Caco-2 (cell line): Measurements from ENCODE around the gene NIT1. TPM values are rescaled to one million over a fixed set of nuclear protein-coding genes. Genes with fewer than 3 reads are reported as not detected.

Source experiments
- BruUV-seq: library from RNA; stranded (reverse); fragments of 400-500 nt; replicated peaks from 2 replicates; lab custom pipeline; 2021; lab: Mats Ljungman, UMichigan
- CTCF ChIA-PET: fragments of 300-600 bp; sonication (Branson Sonifier 250); formaldehyde crosslinking; loops from one replicate; lab custom pipeline; 2022; ENCODE audit warnings: antibody characterized with exemption; lab: Charles Lee
- POLR2A ChIA-PET: fragments of 300-600 bp; sonication (Branson Sonifier 250); formaldehyde crosslinking; loops from one replicate; lab custom pipeline; 2022; ENCODE audit warnings: antibody characterized with exemption; lab: Charles Lee
- DNase-seq, 2 experiments: peaks; one replicate each; pipeline versions ENCODE4 v3.0.0 to v3.0.0-alpha.2; 2020 to 2022
- H3K27me3 ChIP-seq: replicated peaks from 2 replicates; pipeline ENCODE4 v1.6.0; 2011; ENCODE audit warnings: low read length; ENCODE audit not compliant: control insufficient read depth, insufficient read depth
- H3K36me3 ChIP-seq: 2 replicates; pipeline ENCODE4 v1.5.1; 2011; ENCODE audit warnings: low read length; ENCODE audit not compliant: control insufficient read depth, insufficient read depth
- H3K4me1 ChIP-seq: fragments of 250-450 bp; sonication (Bioruptor Pico); 2 replicates; pipeline ENCODE4 v1.5.1; 2020; ENCODE audit warnings: mild to moderate bottlenecking
- H3K4me3 ChIP-seq: 2 replicates; pipeline ENCODE4 v1.5.1; 2011; ENCODE audit warnings: low read depth, mild to moderate bottlenecking, control low read depth, low read length
- H3K9me3 ChIP-seq: fragments of 250-450 bp; sonication (Bioruptor Pico); 2 replicates; pipeline ENCODE4 v1.5.1; 2020; ENCODE audit warnings: mild to moderate bottlenecking, moderate library complexity
- H3K27ac Mint-ChIP-seq: one replicate; pipeline ENCODE4 v1.8.0; 2022; ENCODE audit warnings: mixed read lengths; ENCODE audit not compliant: unreplicated experiment
- H3K27me3 Mint-ChIP-seq: one replicate; pipeline ENCODE4 v1.8.0; 2022; ENCODE audit warnings: mixed read lengths; ENCODE audit not compliant: insufficient read depth, unreplicated experiment
- H3K36me3 Mint-ChIP-seq: one replicate; pipeline ENCODE4 v1.8.0; 2022; ENCODE audit warnings: mild to moderate bottlenecking, mixed read lengths; ENCODE audit not compliant: insufficient read depth, unreplicated experiment
- H3K4me1 Mint-ChIP-seq: one replicate; pipeline ENCODE4 v1.8.0; 2022; ENCODE audit warnings: low read depth, mixed read lengths; ENCODE audit not compliant: unreplicated experiment
- H3K4me3 Mint-ChIP-seq: one replicate; pipeline ENCODE4 v1.8.0; 2022; ENCODE audit warnings: mild to moderate bottlenecking, moderate library complexity, mixed read lengths; ENCODE audit not compliant: unreplicated experiment
- H3K9me3 Mint-ChIP-seq: one replicate; pipeline ENCODE4 v1.8.0; 2022; ENCODE audit warnings: mixed read lengths; ENCODE audit not compliant: unreplicated experiment
- CTCF ChIP-seq, 2 experiments: fragments of 200-600 bp in 1 of 2; IDR thresholded peaks; 1 replicate in 1 of 2; 2 replicates in 1 of 2; pipeline versions ENCODE4 v1.5.1 to v1.8.0; 2011 to 2022; ENCODE audit warnings: antibody characterized with exemption in 1 of 2, control low read depth in 1 of 2, inconsistent platforms in 1 of 2, low read depth in 1 of 2, low read length in 1 of 2, mild to moderate bottlenecking in 1 of 2, moderate library complexity in 1 of 2; ENCODE audit not compliant: insufficient read depth in 1 of 2, severe bottlenecking in 1 of 2, unreplicated experiment in 1 of 2
- intact Hi-C: fragments of 100-400 bp; cut with micrococcal nuclease; formaldehyde crosslinking; loops from one replicate; pipeline ENCODE4 v1.10.0; 2022; ENCODE audit not compliant: unreplicated experiment
- total RNA-seq: library from RNA; stranded (reverse); gene quantifications from 2 replicates; pipeline ENCODE4 v1.2.3, GENCODE V29; 2022

The NIT1 gene
- total RNA-seq, 1 experiment from 2014 or later, result 42.1 TPM

GRCh38 chr1:161088587-161089110 is 29.3 kb upstream of the NIT1 start:
- no peaks in the 10 kb centered on the region for H3K9me3 Mint-ChIP-seq
- H3K4me3 Mint-ChIP-seq, result peak overlapping the region; percentile 42
- peaks cover 22% of the 10 kb centered on the region for H3K4me1 ChIP-seq
- intact Hi-C loops, result no loop called here
- peaks cover 17% of the 10 kb centered on the region for H3K4me1 Mint-ChIP-seq
- H3K36me3 ChIP-seq, result no peaks in the 10 kb centered on the region
- ChIA-PET POLR2A (no interaction called here), CTCF (no interaction called here)
- no peak overlapping the region for H3K4me3 ChIP-seq
- no peak for TF ChIP-seq CTCF (IDR thresholded peaks at IDR 0.05; ENCODE audit: insufficient read depth in 1 of 2, low read depth in 1 of 2, low read length in 1 of 2, severe bottlenecking in 1 of 2, unreplicated experiment in 1 of 2)
- no peak for DNase-seq
- H3K36me3 Mint-ChIP-seq, result peaks cover 2% of the 10 kb centered on the region
- peak overlapping the region; percentile 36 for H3K27ac Mint-ChIP-seq
- H3K9me3 ChIP-seq, result no peaks in the 10 kb centered on the region
- no peaks in the 10 kb centered on the region for H3K27me3 ChIP-seq
- BruUV-seq, result no TSS peak
- H3K27me3 Mint-ChIP-seq, result no peaks in the 10 kb centered on the region

DNA sequence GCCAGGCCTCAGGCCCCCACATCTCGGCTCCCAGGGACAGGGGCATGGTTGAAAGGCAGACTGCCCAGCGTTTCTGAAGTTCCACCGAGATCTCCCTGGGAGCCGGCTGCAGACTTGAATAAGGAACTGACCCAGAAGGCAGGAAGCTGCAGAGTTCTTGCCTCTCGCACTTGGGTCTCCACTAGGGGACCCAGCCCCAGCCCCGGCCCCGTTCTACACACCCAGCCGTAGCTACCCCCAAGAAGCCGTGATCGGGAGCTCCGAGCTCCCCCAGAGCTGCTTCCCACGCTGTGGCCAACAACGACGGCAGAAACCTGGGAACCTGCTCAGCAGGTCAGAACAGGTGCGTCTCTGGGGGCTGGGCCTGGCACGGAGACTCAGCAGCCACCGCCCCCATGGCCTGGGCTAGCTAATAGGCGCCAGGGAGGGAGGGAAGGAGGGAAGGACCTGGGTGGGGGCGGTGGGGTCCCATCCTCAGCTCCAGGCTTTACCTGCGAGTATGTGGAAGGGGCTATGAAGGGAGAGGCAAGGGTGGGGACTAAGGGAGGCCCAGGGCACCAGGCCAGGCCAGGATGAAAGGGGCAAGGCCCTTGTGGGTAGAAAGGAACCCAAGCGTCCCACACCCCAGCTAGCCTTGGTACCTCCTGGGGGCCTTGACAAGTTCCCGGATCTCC is 28.5 kb upstream of the NIT1 start, which contains the start of gene NECTIN4:
TSS of gene NECTIN4 (minus strand) at position 308 of the 674 bp plus-strand sequence. CDS start at position 46, 262 bp downstream.
- intact Hi-C loops, result no loop called here
- no peak for TF ChIP-seq CTCF (IDR thresholded peaks at IDR 0.05; ENCODE audit: insufficient read depth in 1 of 2, low read depth in 1 of 2, low read length in 1 of 2, severe bottlenecking in 1 of 2, unreplicated experiment in 1 of 2)
- peak in 1 of 2 experiments; percentile 32 for DNase-seq
- no peaks in the 10 kb centered on the region for H3K36me3 Mint-ChIP-seq
- H3K4me1 ChIP-seq, result peaks cover 15% of the 10 kb centered on the region
- H3K4me3 Mint-ChIP-seq, result peak within 1 kb of the TSS; percentile 42
- H3K9me3 ChIP-seq, result no peaks in the 10 kb centered on the region
- BruUV-seq, result no TSS peak
- CTCF ChIA-PET, result no interaction called here
- H3K4me1 Mint-ChIP-seq, result peaks cover 10% of the 10 kb centered on the region
- H3K4me3 ChIP-seq, result no peak within 1 kb of the TSS
- no peaks in the 10 kb centered on the region for H3K27me3 Mint-ChIP-seq
- no peaks in the 10 kb centered on the region for H3K9me3 Mint-ChIP-seq
- H3K27ac Mint-ChIP-seq, result peak within 1 kb of the TSS; percentile 36
- POLR2A ChIA-PET, result no interaction called here
- no peaks in the 10 kb centered on the region for H3K36me3 ChIP-seq
- H3K27me3 ChIP-seq, result no peaks in the 10 kb centered on the region

DNA sequence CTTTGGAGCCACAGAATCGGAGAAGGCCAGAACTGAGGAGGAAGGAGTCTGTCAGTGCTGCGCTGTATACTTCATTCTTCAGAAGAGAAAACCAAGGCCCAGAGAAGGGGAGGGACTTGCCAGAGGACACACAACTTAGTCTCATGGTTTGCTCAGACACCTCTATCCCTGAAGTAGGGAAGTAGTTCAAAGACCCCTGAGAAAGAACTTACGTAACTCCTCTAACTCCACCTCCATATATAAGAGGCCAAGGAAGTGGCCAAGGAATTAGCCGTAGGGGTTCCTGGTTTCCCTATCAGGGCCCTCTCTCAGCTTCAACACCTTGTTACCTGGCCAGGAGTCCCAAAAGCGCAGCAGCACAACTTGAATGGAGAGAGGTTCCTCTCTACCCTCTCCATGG is 28.0 kb upstream of the NIT1 start:
- peaks cover 4% of the 10 kb centered on the region for H3K4me1 Mint-ChIP-seq
- BruUV-seq, result no TSS peak
- peaks cover 9% of the 10 kb centered on the region for H3K4me1 ChIP-seq

More for the DNA sequence above, 28.0 kb upstream of the NIT1 start:
- Mint-ChIP-seq H3K27me3 (no peaks in the 10 kb centered on the region), H3K36me3 (no peaks in the 10 kb centered on the region), H3K9me3 (no peaks in the 10 kb centered on the region), H3K27ac (no peak overlapping the region), H3K4me3 (no peak overlapping the region)
- CTCF ChIA-PET, result no interaction called here
- Histone ChIP-seq H3K4me3 (no peak overlapping the region), H3K27me3 (no peaks in the 10 kb centered on the region), H3K36me3 (no peaks in the 10 kb centered on the region), H3K9me3 (no peaks in the 10 kb centered on the region)
- POLR2A ChIA-PET, result no interaction called here
- no peak for TF ChIP-seq CTCF (IDR thresholded peaks at IDR 0.05; ENCODE audit: insufficient read depth in 1 of 2, low read depth in 1 of 2, low read length in 1 of 2, severe bottlenecking in 1 of 2, unreplicated experiment in 1 of 2)
- intact Hi-C loops, result no loop called here
- DNase-seq, result no peak
